HepG2 (cell line): ENCODE measurements around the gene PMM2. TPM values are rescaled to one million over a fixed set of nuclear protein-coding genes. Genes with fewer than 3 reads are reported as not detected.

Experiments
- KDM1A ChIP-seq: IDR thresholded peaks from 2 replicates; pipeline ENCODE4 v1.6.1; 2016; ENCODE audit warnings: missing compliant biosample characterization
- NFKB2 ChIP-seq: sonication (generic); formaldehyde crosslinking; IDR thresholded peaks from 2 replicates; pipeline ENCODE4 v1.4.0; 2020; ENCODE audit warnings: missing genetic modification reagents, borderline replicate concordance
- POLR2G ChIP-seq: fragments of 200-400 bp; formaldehyde crosslinking; IDR thresholded peaks from 2 replicates; pipeline ENCODE4 v1.6.1; 2018; ENCODE audit warnings: mild to moderate bottlenecking, low read depth, low read length, moderate library complexity
- PPARG ChIP-seq: conservative IDR thresholded peaks from 2 replicates; pipeline ENCODE4 v1.6.1; 2016; ENCODE audit warnings: missing biosample characterization, missing genetic modification reagents
- SOX6 ChIP-seq, 2 experiments: fragments of 450-650 bp in 1 of 2; sonication (generic) in 1 of 2; formaldehyde crosslinking in 1 of 2; IDR thresholded peaks; 2 replicates each; pipeline versions ENCODE4 v1.4.0 to v1.6.1; 2017 to 2020; ENCODE audit warnings: antibody characterized with exemption in 1 of 2, mild to moderate bottlenecking in 1 of 2, missing genetic modification reagents in 1 of 2
- SP5 ChIP-seq: IDR thresholded peaks from 2 replicates; pipeline ENCODE4 v1.6.1; 2016; ENCODE audit warnings: low read depth, borderline replicate concordance
- TCF12 ChIP-seq, 2 experiments: fragments of 450-650 bp in 1 of 2; sonication (generic) in 1 of 2; formaldehyde crosslinking in 1 of 2; IDR thresholded peaks; 2 replicates each; pipeline versions ENCODE4 v1.6.1 to v1.8.0; 2017 to 2022; ENCODE audit warnings: antibody characterized with exemption in 1 of 2, mild to moderate bottlenecking in 1 of 2, missing genetic modification reagents in 1 of 2, moderate library complexity in 1 of 2
- ZBTB21 ChIP-seq: sonication (generic); formaldehyde crosslinking; IDR thresholded peaks from 2 replicates; pipeline ENCODE4 v1.4.0; 2020; ENCODE audit warnings: missing genetic modification reagents
- ZBTB37 ChIP-seq: sonication (generic); formaldehyde crosslinking; IDR thresholded peaks from 2 replicates; pipeline ENCODE4 v1.4.0; 2020; ENCODE audit warnings: mild to moderate bottlenecking, missing genetic modification reagents
- ZNF274 ChIP-seq: sonication (generic); formaldehyde crosslinking; IDR thresholded peaks from 2 replicates; pipeline ENCODE4 v1.5.1; 2020; ENCODE audit warnings: mild to moderate bottlenecking, missing genetic modification reagents
- ZNF317 ChIP-seq: sonication (generic); formaldehyde crosslinking; IDR thresholded peaks from 2 replicates; pipeline ENCODE4 v1.5.0; 2020; ENCODE audit warnings: mild to moderate bottlenecking, missing genetic modification reagents
- ZNF772 ChIP-seq: sonication (generic); formaldehyde crosslinking; IDR thresholded peaks from 2 replicates; pipeline ENCODE4 v1.5.0; 2020; ENCODE audit warnings: mild to moderate bottlenecking, missing genetic modification reagents
- polyA plus RNA-seq, 8 experiments: library from polyadenylated mRNA; depleted of rRNA in 3 of 8; stranded (reverse) in 7 of 8; unstranded in 1 of 8; fragments of >200 nt; fragmentation: Illumina TruSeq in 4 of 8; extraction: Trizol in 4 of 8; gene quantifications; 2 replicates each; pipeline versions ENCODE4 v1.2.1 to v1.2.3, GENCODE V29; 2011 to 2016; ENCODE audit warnings: low read depth in 4 of 8, missing spikeins in 1 of 8, mixed read lengths in 1 of 8; ENCODE audit not compliant: insufficient read depth in 1 of 8
- total RNA-seq, 5 experiments: library from RNA; depleted of rRNA; stranded (reverse); fragments of >200 nt; fragmentation: Illumina TruSeq; extraction: Trizol; gene quantifications; 2 replicates each; pipeline ENCODE4 v1.2.3, GENCODE V29; 2016; ENCODE audit warnings: low read depth in 1 of 5
- TF ChIP-seq, protein P1 (sequence below): sonication (generic); formaldehyde crosslinking; IDR thresholded peaks from 2 replicates; pipeline ENCODE4 v1.8.0; 2023; ENCODE audit warnings: mild to moderate bottlenecking, missing genetic modification reagents
- TF ChIP-seq, protein P2 (sequence below): sonication (generic); formaldehyde crosslinking; IDR thresholded peaks from 2 replicates; pipeline ENCODE4 v1.4.0; 2020; ENCODE audit warnings: missing genetic modification reagents, borderline replicate concordance

The PMM2 gene
- total and polyA plus RNA-seq, 2 of the 13 experiments (the other 11 are each of a cell fraction or from before 2014, with no cell fraction given): 52.2 to 93.7 TPM

DNA sequence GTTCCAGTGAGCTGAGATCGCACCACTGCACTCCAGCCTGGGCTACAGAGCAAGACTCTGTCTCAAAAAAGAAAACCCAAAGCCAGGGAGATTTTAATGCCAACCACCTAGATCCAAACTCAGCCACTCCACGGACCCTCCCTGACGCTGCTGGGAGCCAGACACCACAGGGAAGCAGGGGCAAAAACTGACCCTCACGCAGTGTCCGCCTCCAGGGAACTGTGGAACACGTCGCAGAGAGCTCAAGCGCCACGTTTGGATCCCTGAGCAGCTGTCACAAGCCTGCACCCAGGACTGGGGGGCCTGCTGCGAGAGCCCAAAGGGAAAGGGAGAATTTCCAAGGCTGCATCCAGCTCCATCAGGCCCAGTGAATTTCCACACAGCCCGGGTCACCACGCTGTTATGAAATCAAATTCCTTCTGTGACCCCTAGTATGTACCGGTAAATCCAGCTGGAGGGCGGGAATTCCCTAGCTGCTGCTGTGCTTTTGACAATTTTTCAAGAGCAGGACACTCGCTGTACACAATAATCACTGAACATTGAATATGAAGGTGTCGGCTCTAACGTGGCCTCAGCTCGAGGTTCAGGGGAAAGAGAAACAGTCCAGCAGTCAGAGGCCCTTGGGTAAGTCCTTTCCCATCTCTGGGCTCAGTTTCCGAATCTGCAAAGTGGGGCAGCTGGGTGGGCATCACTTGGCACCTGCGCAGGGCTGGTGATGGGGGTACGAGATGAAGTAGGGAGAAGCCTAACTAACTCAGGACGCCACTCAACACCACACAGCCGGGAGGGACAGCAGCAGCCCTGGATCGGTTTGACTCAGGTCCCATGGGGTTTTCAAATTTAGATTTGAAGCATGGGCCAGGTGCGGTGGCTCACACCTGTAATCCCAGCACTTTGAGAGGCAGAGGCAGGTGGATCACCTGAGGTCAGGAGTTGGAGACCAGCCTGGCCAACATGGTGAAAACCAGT lies 62.6 kb downstream of the PMM2 start (continued):
- TF ChIP-seq TCF12 (IDR thresholded peaks at IDR 0.05) (no peak), TCF12 (CRISPR knock-in tag; IDR thresholded peaks at IDR 0.05) (peak; percentile 82), PPARG (CRISPR knock-in tag) (peak; percentile 61; the same call in 1 of the 2 replicates), SOX6 (IDR thresholded peaks at IDR 0.05) (no peak), SOX6 (CRISPR knock-in tag; IDR thresholded peaks at IDR 0.05) (peak; percentile 90), NFKB2 (CRISPR knock-in tag) (no peak), ZNF772 (CRISPR knock-in tag) (0 out of 2 replicates have a peak, but pooled peaks have one; percentile 55), POLR2G (peak; percentile 53), ZNF317 (peak; percentile 82), SP5 (peak; percentile 94), ZBTB37 (no peak), ZBTB21 (CRISPR knock-in tag) (no peak), KDM1A (CRISPR knock-in tag) (peak; percentile 76; the same call in 1 of the 2 replicates), ZNF274 (CRISPR knock-in tag) (no peak)
- TF ChIP-seq, protein P1, sequence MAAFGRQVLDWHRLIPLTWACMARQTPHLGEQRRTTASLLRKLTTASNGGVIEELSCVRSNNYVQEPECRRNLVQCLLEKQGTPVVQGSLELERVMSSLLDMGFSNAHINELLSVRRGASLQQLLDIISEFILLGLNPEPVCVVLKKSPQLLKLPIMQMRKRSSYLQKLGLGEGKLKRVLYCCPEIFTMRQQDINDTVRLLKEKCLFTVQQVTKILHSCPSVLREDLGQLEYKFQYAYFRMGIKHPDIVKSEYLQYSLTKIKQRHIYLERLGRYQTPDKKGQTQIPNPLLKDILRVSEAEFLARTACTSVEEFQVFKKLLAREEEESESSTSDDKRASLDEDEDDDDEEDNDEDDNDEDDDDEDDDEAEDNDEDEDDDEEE: no peak
- TF ChIP-seq, protein P2, sequence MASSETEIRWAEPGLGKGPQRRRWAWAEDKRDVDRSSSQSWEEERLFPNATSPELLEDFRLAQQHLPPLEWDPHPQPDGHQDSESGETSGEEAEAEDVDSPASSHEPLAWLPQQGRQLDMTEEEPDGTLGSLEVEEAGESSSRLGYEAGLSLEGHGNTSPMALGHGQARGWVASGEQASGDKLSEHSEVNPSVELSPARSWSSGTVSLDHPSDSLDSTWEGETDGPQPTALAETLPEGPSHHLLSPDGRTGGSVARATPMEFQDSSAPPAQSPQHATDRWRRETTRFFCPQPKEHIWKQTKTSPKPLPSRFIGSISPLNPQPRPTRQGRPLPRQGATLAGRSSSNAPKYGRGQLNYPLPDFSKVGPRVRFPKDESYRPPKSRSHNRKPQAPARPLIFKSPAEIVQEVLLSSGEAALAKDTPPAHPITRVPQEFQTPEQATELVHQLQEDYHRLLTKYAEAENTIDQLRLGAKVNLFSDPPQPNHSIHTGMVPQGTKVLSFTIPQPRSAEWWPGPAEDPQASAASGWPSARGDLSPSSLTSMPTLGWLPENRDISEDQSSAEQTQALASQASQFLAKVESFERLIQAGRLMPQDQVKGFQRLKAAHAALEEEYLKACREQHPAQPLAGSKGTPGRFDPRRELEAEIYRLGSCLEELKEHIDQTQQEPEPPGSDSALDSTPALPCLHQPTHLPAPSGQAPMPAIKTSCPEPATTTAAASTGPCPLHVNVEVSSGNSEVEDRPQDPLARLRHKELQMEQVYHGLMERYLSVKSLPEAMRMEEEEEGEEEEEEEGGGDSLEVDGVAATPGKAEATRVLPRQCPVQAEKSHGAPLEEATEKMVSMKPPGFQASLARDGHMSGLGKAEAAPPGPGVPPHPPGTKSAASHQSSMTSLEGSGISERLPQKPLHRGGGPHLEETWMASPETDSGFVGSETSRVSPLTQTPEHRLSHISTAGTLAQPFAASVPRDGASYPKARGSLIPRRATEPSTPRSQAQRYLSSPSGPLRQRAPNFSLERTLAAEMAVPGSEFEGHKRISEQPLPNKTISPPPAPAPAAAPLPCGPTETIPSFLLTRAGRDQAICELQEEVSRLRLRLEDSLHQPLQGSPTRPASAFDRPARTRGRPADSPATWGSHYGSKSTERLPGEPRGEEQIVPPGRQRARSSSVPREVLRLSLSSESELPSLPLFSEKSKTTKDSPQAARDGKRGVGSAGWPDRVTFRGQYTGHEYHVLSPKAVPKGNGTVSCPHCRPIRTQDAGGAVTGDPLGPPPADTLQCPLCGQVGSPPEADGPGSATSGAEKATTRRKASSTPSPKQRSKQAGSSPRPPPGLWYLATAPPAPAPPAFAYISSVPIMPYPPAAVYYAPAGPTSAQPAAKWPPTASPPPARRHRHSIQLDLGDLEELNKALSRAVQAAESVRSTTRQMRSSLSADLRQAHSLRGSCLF: 0 out of 2 replicates have a peak, but pooled peaks have one; percentile 48
